GM19099 (cell line): ENCODE measurements around the gene RACGAP1.

Source experiments
- POLR2A ChIP-seq: IDR thresholded peaks from 3 replicates; pipeline ENCODE4 v1.6.1; 2011; ENCODE audit warnings: low read depth; ENCODE audit not compliant: insufficient read length; ENCODE audit errors: extremely low read depth

The RACGAP1 gene

GRCh38 chr12:50025187-50026059 is at the start of gene RACGAP1:
RACGAP1 (minus strand) TSS chr12:50025494; CDS start chr12:50016715, 8,779 bp downstream.
- TF ChIP-seq POLR2A = peak; percentile 76

- no peak for TF ChIP-seq POLR2A
These were observed 48.4 kb upstream of the RACGAP1 start for GRCh38 chr12:50073712-50074111.

GRCh38 chr12:50073206-50073605 is 47.9 kb upstream of the RACGAP1 start:
- no peak for TF ChIP-seq POLR2A

- no peak for TF ChIP-seq POLR2A
These were observed 47.1 kb upstream of the RACGAP1 start for GRCh38 chr12:50072198-50072907.

GRCh38 chr12:50070314-50071060 is 45.2 kb upstream of the RACGAP1 start:
- TF ChIP-seq POLR2A = no peak

- TF ChIP-seq POLR2A = no peak
These were observed 44.2 kb upstream of the RACGAP1 start for GRCh38 chr12:50069539-50069938.

GRCh38 chr12:50069069-50069468 is 43.8 kb upstream of the RACGAP1 start:
- no peak for TF ChIP-seq POLR2A

- no peak for TF ChIP-seq POLR2A
These were observed 41.1 kb upstream of the RACGAP1 start for GRCh38 chr12:50066402-50066801.

- TF ChIP-seq POLR2A = no peak
These were observed 40.5 kb upstream of the RACGAP1 start for GRCh38 chr12:50065726-50066310.

- TF ChIP-seq POLR2A = no peak
These were observed 37.6 kb upstream of the RACGAP1 start for GRCh38 chr12:50062728-50063460.

- TF ChIP-seq POLR2A = no peak
These were observed 36.8 kb upstream of the RACGAP1 start for GRCh38 chr12:50061946-50062686.

- TF ChIP-seq POLR2A = no peak
These were observed 35.9 kb upstream of the RACGAP1 start for GRCh38 chr12:50061171-50061570.

- no peak for TF ChIP-seq POLR2A
These were observed 34.8 kb upstream of the RACGAP1 start for GRCh38 chr12:50060120-50060468.
